Stimulated activated CD4-positive, alpha-beta T cell treated with anti-CD3 and anti-CD28 coated beads, Interleukin-2, amount 100 ng/mL, for 24 hours (primary cell): ENCODE data around the gene POMGNT2.
A peak's percentile ranks its signal among the peaks of the same experiment; 100 is the strongest.
"Not testable (repeated sequence)": the region's sequence is repeated elsewhere in the genome, so short reads cannot be mapped to it uniquely, and the experiment has no call there.

Source experiments
- DNase-seq, 2 donors: peaks; one replicate each; pipeline ENCODE4 v3.0.0-alpha.2; 2020

POMGNT2 gene

DNA sequence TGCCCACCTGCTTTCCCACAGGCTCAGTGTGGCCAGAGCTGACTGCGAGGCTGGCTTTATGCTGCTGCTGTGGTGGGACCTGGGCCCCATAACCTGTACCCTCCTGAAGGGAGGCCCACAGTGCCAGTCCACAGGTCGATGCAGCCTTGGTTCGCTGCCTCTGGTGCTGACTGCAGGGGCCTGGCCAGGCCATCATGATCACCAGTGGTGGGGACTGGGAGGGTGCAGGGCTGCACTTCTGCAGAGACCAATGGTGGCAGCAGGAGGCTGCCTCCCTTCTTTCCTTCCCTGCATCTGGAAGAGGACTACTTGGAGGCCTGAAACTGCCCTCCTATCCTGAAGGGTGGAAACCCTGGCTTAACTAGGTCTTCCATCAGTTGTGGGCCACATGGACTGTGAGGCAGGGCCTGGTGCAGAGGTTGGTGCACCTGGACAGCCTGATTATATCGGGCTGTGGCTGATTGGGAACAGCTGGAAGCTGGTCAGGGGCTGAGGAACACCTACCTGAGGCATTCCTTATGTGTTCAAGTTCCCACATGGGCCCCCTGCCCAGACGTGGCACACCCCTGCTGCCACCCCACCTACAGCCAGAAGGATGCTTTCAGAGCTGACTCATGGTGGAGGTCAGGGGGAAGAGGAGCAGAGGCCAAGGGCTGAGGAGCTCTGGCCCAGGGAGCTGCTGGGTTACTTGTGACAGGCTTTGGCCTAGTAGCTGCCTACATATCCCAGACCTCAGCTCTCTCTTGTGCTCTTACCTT lies 29.8 kb downstream of the POMGNT2 start:
- no peak for DNase-seq

DNA sequence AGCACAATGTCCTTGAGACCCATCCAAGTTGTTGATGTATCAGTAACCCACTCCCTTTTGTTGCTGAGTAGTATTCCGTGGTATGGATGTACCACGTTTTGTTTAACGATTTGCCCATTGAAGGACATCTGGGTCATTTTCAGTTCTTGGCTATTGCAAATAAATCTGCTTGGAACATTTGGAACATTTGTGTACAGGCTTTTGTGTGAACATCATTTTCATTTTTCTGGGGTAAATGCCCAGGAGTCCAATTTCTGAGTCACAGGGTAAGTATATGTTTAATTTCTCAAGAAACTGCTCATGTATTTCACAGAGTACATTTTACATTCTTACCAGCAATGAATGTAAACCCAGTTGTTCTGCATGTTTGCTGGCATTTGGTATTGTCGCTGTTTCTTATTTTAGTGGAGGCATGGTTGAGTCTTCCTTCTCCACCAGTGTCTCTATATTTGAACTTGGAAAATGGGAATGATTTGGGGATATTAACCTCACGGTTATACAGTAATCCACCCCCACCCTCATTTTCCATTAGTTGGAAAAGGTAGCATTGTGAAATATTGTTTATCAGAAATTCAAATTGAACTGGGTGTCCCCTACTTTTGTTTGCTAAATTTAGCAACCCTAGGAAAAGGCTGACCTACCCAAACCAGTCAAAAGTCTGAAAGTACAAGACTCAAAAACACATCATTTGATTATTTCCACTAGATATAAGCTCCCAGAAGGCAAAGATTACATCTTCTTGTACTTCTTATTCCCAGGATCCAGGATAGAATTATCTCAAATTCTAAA lies 30.8 kb downstream of the POMGNT2 start:
- DNase-seq = no peak

DNA sequence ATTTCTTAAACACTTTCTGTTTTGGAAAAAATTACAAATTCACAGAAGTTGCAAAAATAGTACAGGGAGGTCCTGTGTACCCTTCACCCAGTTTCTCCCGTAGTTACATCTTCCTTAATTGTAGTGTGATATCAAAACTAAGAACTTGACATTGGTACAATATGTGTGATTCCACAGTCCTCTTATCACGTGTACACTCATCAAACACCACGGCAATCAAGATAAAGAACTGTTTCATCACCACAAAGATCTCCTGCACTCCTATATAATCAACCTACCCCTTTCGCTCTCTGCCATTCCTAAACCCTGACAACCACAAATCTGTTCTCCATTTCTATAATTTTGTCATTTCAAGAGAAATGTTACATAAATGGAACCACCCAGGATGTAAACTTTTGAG lies 31.4 kb downstream of the POMGNT2 start:
- DNase-seq = no peak

DNA sequence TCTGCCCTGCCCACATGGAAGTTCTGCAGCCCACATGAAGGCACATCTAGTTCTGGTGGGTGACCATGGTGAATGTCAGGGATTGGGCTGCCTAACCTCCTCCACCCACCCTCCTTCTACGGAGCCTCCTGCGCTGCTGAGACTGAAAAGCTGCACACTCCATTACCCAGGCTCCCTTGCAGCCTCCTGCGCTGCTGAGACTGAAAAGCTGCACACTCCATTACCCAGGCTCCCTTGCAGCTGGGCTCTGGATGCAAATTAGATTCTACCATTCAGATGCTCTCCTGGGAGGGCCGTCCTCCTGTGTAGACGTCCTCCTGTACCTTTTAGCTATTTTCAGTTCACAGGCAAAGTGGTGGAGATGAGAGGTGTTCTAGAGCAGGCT lies 32.1 kb downstream of the POMGNT2 start:
- no peak for DNase-seq

DNA sequence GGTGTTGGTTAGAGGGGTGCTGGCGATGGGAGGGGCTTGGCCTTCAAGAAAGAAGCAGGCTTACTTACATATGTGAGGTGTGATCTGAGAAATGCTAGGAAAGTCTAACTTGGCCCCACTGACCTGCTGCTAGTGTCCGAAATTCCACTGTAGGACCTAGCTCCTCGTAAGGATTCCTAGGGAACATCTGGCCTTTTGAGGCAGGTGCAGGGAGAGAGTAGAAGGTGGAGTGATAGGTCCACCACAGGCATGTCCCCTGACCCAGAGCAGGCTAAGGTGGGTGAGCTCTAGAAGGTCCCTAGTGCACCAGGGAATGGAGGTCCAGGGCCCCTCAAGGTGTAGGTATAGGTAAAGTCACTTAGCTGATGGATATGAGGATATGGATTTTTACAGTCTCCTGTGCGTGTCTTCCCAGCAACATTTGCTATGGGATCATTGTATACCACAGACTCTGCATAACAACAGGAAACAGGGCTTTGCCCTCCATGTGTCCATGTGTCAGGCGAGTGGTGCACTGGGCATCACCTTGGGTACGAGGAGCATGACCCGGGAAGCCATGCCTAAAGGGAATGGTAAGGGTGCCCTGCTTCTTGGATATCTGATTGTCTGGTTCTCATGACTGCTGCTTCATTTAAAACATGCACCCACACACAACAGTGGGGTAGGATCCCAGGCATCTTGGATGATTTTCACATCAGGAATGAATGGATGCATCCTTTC lies 32.6 kb downstream of the POMGNT2 start:
- DNase-seq = no peak

DNA sequence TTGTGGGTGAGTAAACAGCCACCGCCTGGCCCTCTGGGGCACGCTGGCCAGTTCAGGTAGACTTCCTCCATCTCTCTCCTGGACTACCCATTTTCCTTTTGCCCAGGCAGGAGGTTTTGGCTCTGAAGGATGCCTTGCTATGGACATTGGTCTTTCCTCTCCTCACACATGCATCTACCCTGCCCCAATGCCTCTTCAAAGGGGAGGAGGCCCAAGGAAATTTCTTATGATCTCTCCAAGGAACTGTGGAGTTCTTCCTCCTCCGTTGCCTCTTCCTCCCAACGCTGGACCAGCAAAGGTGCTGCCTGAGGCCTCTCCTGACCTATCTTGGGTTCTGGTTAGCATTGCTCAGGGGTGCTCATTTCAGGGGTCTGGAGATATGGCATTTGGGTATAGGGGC lies 33.5 kb downstream of the POMGNT2 start:
- no peak for DNase-seq

DNA sequence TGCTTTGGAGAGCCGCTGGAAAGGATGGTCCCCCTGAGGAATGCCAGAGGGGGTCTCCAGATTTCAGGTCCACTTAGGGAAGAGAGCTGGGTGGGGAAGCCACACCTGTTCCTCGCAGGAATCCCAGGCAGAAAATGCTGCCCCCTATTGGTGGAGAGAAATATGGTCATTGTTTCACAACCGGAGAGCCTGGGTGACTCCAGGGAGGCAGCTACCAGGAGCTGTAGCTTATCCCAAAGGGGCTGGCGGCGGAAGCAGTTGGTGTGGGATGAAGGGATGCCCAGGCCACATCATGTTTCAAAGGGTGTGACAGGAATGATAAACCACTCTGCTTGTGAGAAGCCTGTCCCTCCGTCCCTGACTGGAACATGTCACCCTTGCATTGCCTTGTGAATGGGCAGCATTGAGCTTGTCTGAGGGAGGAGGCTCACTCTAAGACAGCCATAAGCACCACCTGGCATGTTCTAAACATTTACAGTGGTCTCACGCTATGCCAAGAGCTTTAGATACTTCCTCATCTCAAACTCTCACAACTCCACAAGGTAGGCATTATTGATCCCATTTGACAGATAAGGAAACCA lies 34.5 kb downstream of the POMGNT2 start:
- DNase-seq = peak; percentile 11 to 23

DNA sequence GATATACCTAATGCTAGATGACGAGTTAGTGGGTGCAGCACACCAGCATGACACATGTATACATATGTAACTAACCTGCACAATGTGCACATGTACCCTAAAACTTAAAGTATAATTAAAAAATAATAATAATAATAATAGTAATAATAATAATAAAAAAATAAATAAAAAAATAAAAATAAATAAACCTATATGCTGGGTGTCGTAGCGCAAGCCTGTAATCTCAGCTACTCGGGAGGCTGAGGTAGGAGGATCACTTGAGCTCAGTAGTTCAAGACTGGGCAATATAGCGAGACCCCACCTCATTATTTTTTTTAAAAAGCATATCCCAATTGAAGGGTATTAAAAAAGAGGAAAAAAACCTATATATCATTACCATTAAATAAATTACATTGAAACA lies 35.2 kb downstream of the POMGNT2 start:
- DNase-seq = not testable (repeated sequence)

DNA sequence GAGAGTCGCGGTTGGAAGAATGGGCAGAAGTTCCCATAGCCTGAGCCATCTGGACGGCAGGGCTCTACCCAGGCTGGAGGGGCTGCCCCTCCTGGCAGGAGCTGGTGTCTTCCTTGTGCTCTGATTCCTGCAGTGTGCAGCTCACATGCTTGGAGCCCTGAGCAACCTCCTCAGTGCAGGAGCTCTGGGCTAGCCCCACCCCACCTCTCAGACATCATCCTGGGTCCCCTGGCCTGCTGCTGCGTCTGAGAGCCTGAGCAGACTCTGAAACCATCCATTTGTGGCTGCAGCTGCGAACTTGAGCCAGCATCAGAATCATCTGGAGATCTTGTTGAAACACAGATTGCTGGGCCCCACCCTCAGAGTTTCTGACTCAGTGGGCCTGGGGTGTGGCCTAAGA lies 42.8 kb downstream of the POMGNT2 start:
- no peak for DNase-seq

DNA sequence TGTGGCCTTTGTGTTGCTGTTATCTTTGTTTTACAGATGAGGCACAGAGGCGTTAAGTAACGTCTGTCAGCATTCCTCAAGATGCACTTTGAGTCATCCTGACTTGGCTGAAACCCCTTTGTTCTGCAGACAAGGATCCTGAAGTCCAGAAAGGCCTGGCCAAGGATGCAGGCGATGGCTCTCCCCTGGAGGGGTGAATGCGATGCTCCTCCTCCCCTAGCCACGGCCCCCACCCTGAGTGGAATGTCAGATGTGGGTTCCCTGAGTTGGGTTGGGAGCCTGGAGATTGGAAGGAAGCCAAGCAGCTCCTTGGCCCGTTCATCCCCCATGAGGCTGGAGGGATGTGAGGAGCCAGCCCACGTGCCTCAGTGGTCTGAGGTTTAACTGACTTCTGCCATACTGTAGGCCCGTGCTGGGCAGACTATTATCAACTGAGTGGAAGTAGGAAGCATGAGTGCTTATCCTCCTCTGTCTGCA lies 43.3 kb downstream of the POMGNT2 start:
- DNase-seq = no peak

DNA sequence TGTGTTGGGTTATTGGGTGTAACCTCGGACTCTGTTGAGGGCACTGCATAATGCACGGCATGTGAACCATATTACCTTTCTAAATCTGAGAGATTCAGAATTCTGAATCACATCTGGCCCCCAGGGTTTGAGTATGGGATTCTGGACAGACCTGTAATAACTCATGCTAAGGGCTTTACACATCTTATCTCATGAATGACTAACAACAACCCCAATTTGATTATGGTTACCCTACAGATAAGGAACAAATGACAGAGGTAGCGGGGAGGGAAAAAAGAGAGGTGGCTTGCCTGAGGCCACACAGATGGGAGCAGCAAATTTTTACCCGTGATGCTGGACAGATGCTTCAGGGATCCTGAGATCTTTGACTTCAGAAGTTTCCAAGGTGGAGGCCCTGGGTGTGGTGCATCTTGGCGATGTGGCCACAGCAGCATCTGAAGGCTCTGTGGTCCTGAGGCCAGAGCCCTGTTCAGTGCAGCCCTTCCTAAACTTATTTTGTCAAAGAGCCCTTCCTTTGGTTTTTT lies 43.8 kb downstream of the POMGNT2 start:
- DNase-seq = no peak

DNA sequence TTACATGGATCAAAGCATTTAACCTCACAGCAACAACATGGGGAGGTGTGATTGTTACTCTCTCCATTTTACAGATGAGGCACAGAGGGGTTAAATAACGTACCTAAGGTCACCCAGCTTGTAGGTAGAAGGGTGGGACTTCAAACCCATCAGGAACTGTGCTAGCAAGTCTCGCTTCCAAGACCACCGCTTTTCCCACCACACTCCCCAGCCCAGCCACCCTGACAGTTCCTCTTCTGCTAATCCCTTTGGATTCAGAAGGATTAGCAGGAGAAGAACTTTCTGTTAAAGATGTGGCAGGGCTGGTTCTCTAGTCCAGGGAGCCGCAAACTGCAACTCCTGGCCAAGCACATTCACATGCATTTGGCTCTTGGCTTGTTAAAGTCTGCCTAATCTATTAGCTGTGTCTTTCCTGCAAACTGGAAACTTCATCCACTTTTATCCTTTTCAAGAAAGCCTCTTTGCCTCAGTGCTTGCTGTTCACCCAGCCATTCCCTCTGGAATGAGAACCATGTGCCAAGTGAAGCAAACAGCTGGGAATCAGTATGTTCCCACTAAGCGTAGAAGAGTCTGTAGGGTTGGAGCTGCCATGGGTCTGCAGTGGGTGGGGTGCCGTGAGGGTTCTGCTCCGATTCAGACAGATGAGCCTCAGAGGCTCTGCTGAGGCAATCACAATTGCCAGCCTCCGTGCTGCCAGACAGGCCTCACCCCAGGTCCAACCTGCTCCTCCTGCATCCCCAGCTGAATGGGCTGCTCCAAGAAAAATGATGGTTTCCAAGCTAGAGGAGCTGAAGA lies 44.6 kb downstream of the POMGNT2 start:
- no peak for DNase-seq

DNA sequence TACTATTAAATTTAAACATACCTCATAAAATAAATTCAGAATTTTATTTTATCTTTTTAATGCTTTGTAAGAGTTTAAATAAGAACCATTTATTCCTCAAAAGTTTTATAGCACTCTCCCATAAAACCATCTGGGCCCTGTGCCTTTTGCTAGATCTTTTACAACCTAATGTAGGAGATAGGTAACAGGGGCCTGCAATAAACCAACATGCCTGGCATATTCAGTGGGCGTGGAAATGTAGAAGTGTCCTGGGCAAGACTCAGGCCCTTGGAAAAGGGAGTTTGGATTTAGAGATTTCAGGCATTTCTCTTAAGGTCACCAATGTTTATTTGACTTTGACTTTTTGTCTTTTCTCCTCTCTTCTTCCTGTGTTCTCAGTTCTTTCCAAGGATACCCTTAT lies 46.4 kb downstream of the POMGNT2 start:
- no peak for DNase-seq

DNA sequence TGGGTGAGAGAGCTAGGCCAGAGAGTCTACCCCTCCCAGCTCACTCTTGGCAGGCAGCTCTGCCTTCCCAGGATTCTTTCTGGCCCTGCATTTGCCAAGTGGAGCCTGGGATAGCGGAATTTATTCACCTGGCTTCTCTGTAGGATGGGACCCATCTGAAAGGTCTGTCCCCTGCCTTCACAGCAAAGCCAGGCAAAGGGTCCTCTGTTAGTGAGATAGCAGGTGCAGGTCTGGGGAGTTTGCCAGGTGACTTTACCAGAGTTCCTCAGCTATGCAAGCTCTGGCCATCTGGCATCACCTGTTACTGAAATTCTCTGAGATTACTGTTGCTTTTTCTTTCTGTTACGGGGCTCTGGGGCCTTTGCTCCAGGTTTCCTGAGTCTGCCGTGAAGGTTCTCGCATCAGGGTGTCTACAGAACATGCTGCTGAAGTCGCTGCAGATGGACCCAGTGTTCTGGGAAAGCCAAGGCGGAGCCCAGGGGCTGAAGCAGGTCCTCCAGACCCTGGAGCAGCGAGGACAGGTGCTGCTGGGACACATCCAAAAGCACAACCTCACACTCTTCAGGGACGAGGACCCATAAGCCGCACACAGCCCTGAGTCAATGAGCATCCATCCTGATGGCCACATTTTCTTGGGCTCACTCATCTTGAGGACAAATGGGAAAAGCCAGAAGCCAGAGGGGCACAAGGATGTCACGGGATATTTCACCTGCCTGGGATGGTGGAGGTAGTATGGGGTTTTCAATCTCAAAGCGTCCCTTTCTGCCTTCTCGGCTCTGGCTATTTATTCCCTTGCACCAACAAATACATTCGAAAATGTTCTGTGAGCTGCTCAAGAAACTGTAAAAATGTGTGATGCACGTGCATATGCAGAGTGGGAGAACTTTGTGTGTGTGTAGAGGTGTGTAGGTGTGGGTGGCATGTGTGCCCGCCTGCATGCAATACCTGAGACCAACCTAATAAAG lies 49.8 kb downstream of the POMGNT2 start:
- DNase-seq = peak in 1 of 2 donors; percentile 6

DNA sequence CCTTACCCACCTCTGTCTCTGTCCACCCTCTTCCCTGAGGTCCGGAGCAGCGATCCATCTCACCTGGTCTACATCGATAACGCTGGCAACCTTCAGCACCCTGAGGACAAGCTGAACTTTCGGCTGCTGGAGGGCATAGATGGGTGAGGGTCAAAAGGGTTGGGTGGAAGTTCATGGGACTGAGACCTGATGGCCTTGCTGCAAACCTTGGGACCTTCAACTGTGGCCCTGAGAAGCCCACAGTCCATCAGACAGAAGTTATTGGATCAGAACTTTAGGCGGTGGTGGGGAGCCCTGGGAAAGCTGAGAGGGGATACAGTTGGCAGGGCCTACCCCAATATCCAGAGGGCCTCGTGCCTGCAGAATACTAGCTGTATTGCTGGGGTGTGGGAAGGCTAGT lies 50.5 kb downstream of the POMGNT2 start:
- DNase-seq = no peak

DNA sequence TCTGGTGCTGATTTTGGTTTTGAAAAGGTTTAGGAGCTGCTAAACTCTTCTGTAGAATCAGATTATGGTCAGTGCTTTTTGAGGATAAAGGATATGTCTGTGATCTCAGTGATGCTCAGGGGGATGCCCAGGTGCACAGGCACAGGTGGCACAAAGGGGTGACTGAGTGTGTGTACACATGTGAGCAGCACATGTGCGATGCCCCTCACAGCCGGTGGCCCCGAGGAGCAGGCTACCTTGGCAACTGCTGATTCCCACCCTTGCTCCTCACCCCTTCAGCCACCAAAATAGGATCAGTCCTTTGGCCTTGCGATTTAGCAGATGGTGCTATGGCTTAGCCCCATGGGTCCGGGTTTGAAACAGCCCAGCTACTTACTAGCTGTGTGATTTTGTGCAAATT lies 51.1 kb downstream of the POMGNT2 start:
- no peak for DNase-seq

DNA sequence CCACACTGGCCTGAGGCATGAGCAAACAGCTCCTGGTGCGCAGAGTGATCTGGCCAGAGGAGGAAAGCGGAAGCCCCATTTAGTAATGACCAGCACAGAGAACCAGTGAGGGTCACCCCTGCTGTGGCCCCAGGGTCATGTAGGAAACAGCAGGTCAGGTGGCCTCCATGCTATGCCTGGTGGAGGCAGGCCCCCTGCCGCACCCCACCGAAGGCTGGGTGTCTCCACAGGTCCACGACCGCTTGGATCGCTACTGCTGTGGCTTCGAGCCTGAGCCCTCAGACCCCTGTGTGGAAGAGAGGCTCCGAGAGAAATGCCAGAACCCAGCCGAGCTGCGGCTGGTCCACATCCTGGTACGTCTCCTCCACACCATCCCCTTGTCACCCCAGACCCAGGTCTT lies 52.6 kb downstream of the POMGNT2 start:
- DNase-seq = no peak

DNA sequence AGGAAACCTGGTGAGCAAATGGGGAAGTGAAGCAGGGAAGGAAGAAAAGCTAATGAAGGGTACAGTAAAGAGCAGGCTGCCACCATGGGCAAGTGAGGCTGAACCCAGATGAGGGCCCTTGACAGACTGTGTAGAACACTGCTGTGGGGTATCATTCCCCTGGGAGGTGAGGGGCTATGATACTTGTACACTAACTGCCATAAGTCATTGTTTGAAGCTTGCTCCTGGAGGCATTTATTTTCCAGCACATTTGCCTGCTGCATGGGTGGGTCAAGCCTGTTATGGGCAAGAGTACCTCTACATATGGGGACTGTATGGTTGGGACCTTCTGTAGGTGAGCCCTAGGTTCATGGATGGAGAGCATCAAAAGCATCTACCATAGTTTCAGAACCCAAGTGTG lies 57.4 kb downstream of the POMGNT2 start:
- DNase-seq = no peak

DNA sequence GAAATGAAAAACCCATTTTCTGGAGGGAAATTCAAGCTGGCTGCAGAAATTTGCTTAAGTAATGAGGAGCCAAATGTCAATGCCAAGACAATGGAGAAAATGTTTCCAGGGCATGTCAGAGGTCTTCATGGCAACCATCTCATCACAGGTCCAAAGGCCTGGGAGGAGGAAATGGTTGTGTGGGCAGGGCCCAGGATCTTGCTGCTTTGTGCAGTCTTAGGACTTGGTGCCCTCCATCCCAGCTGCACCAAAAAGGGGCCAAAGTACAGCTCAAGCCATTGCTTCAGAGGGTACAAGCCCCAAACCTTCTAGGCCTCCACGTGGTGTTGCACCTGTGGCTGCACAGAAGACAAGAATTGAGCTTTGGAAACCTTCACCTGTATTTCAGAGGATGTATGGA lies 59.3 kb downstream of the POMGNT2 start:
- no peak for DNase-seq

DNA sequence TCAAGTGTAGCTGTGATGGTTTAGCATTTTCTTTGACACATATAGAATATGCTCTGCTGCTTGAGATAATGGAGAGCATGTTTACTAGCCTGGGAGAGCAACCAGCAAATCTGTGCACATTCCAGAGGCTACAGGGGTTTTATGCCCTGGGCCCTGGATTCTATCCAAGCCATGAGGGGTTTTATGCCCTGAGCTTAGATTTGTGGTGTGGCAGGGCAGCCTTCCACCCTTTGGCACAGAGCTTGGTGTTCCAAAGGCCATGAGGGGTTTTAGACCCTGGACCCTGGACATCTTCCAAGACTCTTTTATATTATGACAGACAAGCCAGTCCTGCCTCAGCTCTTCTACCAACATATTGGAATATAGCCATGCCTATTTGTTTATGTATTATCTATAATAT lies 60.8 kb downstream of the POMGNT2 start:
- DNase-seq = not testable (repeated sequence)

DNA sequence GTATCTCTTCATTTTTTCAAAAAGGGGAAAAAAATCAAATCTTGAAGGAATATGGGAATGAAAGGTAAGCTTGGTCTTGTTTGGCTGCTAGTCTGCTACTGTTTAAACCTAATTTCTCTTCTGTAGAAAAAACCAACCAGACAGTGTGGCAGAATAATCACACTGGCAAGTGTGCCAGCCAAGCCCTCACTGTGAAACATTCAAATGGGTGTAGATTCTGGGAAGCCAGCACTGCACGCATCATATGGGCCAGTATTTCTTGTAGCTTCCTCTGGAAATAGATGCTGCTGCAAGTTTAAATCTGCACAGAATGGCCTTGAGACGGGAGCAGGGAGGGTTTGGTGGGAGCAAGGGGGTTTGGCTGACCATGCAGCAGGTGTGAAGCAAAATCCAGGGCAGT lies 62.1 kb downstream of the POMGNT2 start:
- no peak for DNase-seq
